PC-3 (cell line): ENCODE data around the gene OPALIN. TPM values are rescaled to one million over a fixed set of nuclear protein-coding genes. Genes with fewer than 3 reads are reported as not detected.

Source experiments
- ATAC-seq: fragments of 200-7000 bp; cut with Tn5 transposase; 2 replicates; pipeline ENCODE4 v1.9.1; 2020; ENCODE audit warnings: mild to moderate bottlenecking, moderate library complexity
- BruUV-seq: library from RNA; stranded (reverse); fragments of 400-500 nt; replicated peaks from 2 replicates; lab custom pipeline; 2021; lab: Mats Ljungman, UMichigan
- CTCF ChIA-PET: fragments of 300-600 bp; sonication (Branson Sonifier 250); formaldehyde crosslinking; loops from one replicate; lab custom pipeline; 2022; ENCODE audit warnings: antibody characterized with exemption; lab: Charles Lee
- POLR2A ChIA-PET: fragments of 300-600 bp; sonication (Branson Sonifier 250); formaldehyde crosslinking; loops from one replicate; lab custom pipeline; 2022; ENCODE audit warnings: antibody characterized with exemption; ENCODE audit not compliant: unreplicated experiment; lab: Charles Lee
- DNase-seq: peaks from one replicate; pipeline ENCODE4 v3.0.0-alpha.2; 2015
- H2AFZ ChIP-seq: fragments of 300-600 bp; sonication (generic); 2 replicates; pipeline ENCODE4 v1.6.0; 2016; ENCODE audit warnings: antibody characterized with exemption, low read length
- H3F3A ChIP-seq: fragments of 300-600 bp; sonication (generic); one replicate; pipeline ENCODE4 v1.6.0; 2017; ENCODE audit warnings: antibody characterized with exemption, low read length, control low read depth, mild to moderate bottlenecking; ENCODE audit not compliant: unreplicated experiment
- H3K27ac ChIP-seq: fragments of 300-600 bp; sonication (generic); 2 replicates; pipeline ENCODE4 v1.5.1; 2016; ENCODE audit warnings: mild to moderate bottlenecking, low read length
- H3K27me3 ChIP-seq: fragments of 300-600 bp; sonication (generic); 2 replicates; pipeline ENCODE4 v1.6.1; 2016; ENCODE audit warnings: low read length, mixed read lengths
- H3K36me3 ChIP-seq: fragments of 300-600 bp; sonication (generic); 2 replicates; pipeline ENCODE4 v1.6.1; 2016; ENCODE audit warnings: low read depth, mixed run types, low read length, mixed read lengths
- H3K4me1 ChIP-seq: fragments of 300-600 bp; sonication (generic); 2 replicates; pipeline ENCODE4 v1.5.1; 2016; ENCODE audit warnings: low read length; ENCODE audit not compliant: insufficient read depth
- H3K4me2 ChIP-seq: fragments of 300-600 bp; sonication (generic); 2 replicates; pipeline ENCODE4 v1.6.0; 2016; ENCODE audit warnings: low read length
- H3K4me3 ChIP-seq: fragments of 300-600 bp; sonication (generic); 2 replicates; pipeline ENCODE4 v1.5.1; 2016; ENCODE audit warnings: mild to moderate bottlenecking, low read length, mixed read lengths
- H3K79me2 ChIP-seq: fragments of 300-600 bp; sonication (generic); 2 replicates; pipeline ENCODE4 v1.6.1; 2017; ENCODE audit warnings: low read length, mixed read lengths
- H3K9ac ChIP-seq: fragments of 300-600 bp; sonication (generic); 2 replicates; pipeline ENCODE4 v1.6.0; 2016; ENCODE audit warnings: mild to moderate bottlenecking, low read length
- H3K9me2 ChIP-seq: fragments of 300-600 bp; sonication (generic); replicated peaks from 2 replicates; pipeline ENCODE4 v1.6.1; 2016; ENCODE audit warnings: mixed run types, low read length, mixed read lengths
- H3K9me3 ChIP-seq: fragments of 300-600 bp; sonication (generic); 2 replicates; pipeline ENCODE4 v1.6.1; 2016; ENCODE audit warnings: low read length, mixed read lengths
- H4K20me1 ChIP-seq: fragments of 300-600 bp; sonication (generic); 2 replicates; pipeline ENCODE4 v1.6.1; 2016; ENCODE audit warnings: low read length, mixed read lengths
- EZH2 ChIP-seq: fragments of 300-600 bp; sonication (generic); IDR thresholded peaks from one replicate; pipeline ENCODE4 v1.6.1; 2017; ENCODE audit warnings: antibody characterized with exemption, mild to moderate bottlenecking, low read length; ENCODE audit not compliant: unreplicated experiment
- EZH2phosphoT487 ChIP-seq: fragments of 300-600 bp; sonication (generic); IDR thresholded peaks from 2 replicates; pipeline ENCODE4 v1.6.1; 2018; ENCODE audit warnings: mild to moderate bottlenecking, antibody characterized with exemption, low read length, borderline replicate concordance
- intact Hi-C: fragments of 100-400 bp; cut with micrococcal nuclease; formaldehyde crosslinking; loops from 2 replicates; pipeline ENCODE4 v1.9.0; 2023
- total RNA-seq: library from RNA; depleted of rRNA; stranded (reverse); fragments of >200 nt; gene quantifications from 2 replicates; pipeline ENCODE4 v1.2.3, GENCODE V29; 2014
- TF ChIP-seq, protein P1 (sequence below): fragments of 300-600 bp; sonication (generic); conservative IDR thresholded peaks from 2 replicates; pipeline ENCODE4 v1.5.1; 2017; ENCODE audit warnings: antibody characterized with exemption, low read depth, mild to moderate bottlenecking, low read length

Gene OPALIN
- total RNA-seq, 1 experiment from 2014 or later, result not detected

DNA sequence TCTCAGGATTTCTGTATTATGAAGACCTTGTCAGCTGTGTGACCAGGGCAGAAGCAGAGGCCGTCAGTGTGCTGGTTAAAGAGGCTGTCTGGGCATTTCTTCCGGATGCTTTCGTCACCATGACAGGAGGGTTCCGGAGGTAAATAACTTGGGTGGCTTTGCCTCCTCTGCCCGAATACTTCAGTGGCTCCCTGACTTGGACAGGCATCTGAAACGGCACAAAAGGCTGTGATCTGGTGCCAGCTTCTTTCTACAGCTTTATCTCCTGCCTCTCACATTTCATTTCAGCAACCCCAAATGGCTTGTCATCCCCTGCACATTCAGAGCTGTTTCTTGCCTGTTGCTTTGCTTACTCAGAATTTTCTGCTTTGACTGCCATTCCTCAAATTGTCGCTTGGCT is 31.3 kb downstream of the OPALIN start:
- no peaks in the 10 kb centered on the region for H3F3A ChIP-seq
- H3K4me2 ChIP-seq, result no peak overlapping the region
- no peaks in the 10 kb centered on the region for H3K4me1 ChIP-seq
- no peaks in the 10 kb centered on the region for H3K9me2 ChIP-seq
- H4K20me1 ChIP-seq, result no peaks in the 10 kb centered on the region
- ChIA-PET POLR2A (no interaction called here), CTCF (no interaction called here)
- no peak overlapping the region for H2AFZ ChIP-seq
- TF ChIP-seq EZH2phosphoT487, result no peak
- TF ChIP-seq, protein P1, sequence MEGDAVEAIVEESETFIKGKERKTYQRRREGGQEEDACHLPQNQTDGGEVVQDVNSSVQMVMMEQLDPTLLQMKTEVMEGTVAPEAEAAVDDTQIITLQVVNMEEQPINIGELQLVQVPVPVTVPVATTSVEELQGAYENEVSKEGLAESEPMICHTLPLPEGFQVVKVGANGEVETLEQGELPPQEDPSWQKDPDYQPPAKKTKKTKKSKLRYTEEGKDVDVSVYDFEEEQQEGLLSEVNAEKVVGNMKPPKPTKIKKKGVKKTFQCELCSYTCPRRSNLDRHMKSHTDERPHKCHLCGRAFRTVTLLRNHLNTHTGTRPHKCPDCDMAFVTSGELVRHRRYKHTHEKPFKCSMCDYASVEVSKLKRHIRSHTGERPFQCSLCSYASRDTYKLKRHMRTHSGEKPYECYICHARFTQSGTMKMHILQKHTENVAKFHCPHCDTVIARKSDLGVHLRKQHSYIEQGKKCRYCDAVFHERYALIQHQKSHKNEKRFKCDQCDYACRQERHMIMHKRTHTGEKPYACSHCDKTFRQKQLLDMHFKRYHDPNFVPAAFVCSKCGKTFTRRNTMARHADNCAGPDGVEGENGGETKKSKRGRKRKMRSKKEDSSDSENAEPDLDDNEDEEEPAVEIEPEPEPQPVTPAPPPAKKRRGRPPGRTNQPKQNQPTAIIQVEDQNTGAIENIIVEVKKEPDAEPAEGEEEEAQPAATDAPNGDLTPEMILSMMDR, result no peak
- no peak overlapping the region for H3K27ac ChIP-seq
- ATAC-seq (no peak), DNase-seq (no peak)
- H3K4me3 ChIP-seq, result no peak overlapping the region
- intact Hi-C loops, result no loop called here
- no TSS peak for BruUV-seq
- H3K36me3 ChIP-seq, result no peaks in the 10 kb centered on the region
- peaks cover 79% of the 10 kb centered on the region for H3K27me3 ChIP-seq
- H3K9ac ChIP-seq, result no peak overlapping the region
- no peaks in the 10 kb centered on the region for H3K9me3 ChIP-seq
- H3K79me2 ChIP-seq, result no peaks in the 10 kb centered on the region

DNA sequence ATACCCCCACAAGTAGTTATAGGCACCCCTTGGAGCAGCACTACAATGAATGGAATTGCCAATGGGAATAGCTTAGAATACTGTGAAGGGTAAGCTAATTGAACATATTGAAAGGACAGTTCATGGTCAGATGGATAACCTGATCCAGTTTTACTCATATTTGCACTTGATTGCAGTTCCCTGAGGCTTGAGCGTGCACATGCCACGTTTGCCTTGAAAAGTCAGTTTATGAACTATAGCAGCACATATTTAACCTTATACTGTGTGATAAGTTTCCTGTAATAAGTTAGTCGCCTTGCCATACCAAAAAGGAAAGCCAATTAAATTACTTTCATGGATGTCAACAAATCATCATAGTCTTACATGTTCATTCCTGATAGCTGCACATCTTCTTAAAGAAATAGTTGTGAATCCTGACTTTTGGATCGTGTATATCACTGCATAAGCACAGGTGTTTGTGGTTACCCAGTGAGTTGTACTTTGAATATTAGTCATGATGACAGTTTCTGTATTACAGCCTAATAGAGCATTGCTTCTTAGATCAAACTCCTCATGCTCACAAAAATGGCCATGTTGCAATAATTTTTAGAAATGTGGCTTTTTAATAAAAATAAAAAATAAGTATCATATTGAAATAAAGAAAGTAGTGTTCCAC is 33.0 kb downstream of the OPALIN start:
- H3K9me2 ChIP-seq, result no peaks in the 10 kb centered on the region

DNA sequence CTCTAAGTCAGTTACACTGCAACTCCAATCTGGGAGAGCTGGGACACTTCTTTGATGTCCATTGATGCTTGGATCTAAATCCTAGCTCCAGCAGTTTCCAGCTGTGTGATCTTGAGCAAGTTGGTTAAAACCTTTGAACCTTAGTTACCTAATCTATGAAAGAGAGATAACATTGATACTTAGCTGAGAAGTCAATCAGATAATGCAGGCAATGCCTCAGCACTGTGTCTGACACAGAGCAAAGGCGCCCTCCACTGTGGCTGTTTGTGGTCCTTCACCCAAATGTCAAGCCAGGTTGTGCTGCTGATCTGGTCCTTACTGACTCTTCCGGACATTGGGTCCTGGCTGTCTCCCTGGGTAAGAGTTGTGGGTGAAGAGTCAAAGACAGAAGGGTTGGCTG is 34.4 kb downstream of the OPALIN start:
- no peak for ATAC-seq
- Histone ChIP-seq H3K36me3 (no peaks in the 10 kb centered on the region), H3K4me2 (no peak overlapping the region), H3K27ac (no peak overlapping the region), H3K27me3 (peaks cover 82% of the 10 kb centered on the region), H3K79me2 (no peaks in the 10 kb centered on the region), H3K4me1 (no peaks in the 10 kb centered on the region), H3K9me2 (no peaks in the 10 kb centered on the region), H3K9ac (no peak overlapping the region), H3F3A (no peaks in the 10 kb centered on the region), H3K9me3 (no peaks in the 10 kb centered on the region), H3K4me3 (no peak overlapping the region), H2AFZ (no peak overlapping the region), H4K20me1 (no peaks in the 10 kb centered on the region)
- no TSS peak for BruUV-seq
- no peak for DNase-seq
- TF ChIP-seq, protein P1, result no peak
- TF ChIP-seq EZH2phosphoT487 (no peak), EZH2 (no peak)
- CTCF ChIA-PET, result no interaction called here
- intact Hi-C loops, result no loop called here
- POLR2A ChIA-PET, result no interaction called here

More for the DNA sequence above, 33.0 kb downstream of the OPALIN start:
- Histone ChIP-seq H3K4me1 (no peaks in the 10 kb centered on the region), H3K9ac (no peak overlapping the region), H3K9me3 (no peaks in the 10 kb centered on the region), H3K4me3 (no peak overlapping the region), H3K36me3 (no peaks in the 10 kb centered on the region), H3K27ac (no peak overlapping the region), H4K20me1 (no peaks in the 10 kb centered on the region), H3K79me2 (no peaks in the 10 kb centered on the region), H3K4me2 (no peak overlapping the region), H2AFZ (no peak overlapping the region), H3F3A (no peaks in the 10 kb centered on the region), H3K27me3 (peaks cover 77% of the 10 kb centered on the region)
- TF ChIP-seq EZH2 (no peak), EZH2phosphoT487 (no peak)
- TF ChIP-seq, protein P1, result no peak
- DNase-seq (no peak), ATAC-seq (no peak)
- intact Hi-C loops, result no loop called here
- ChIA-PET POLR2A (no interaction called here), CTCF (no interaction called here)
- no TSS peak for BruUV-seq
